Muscle of leg (tissue), 11 donors: ENCODE data around the gene MBD3L5. TPM values are rescaled to one million over a fixed set of nuclear protein-coding genes. Genes with fewer than 3 reads are reported as not detected.
"Not testable (repeated sequence)": the region's sequence is repeated elsewhere in the genome, so short reads cannot be mapped to it uniquely, and the experiment has no call there.

ENCODE experiments used
- DNase-seq: peaks from one replicate; pipeline ENCODE4 v3.0.0; 2013
- H3K27ac ChIP-seq: one replicate; pipeline ENCODE4 v1.5.1; 2013; ENCODE audit warnings: mild to moderate bottlenecking, low read length, control low read depth
- H3K27me3 ChIP-seq: one replicate; pipeline ENCODE4 v1.6.1; 2013; ENCODE audit warnings: low read length; ENCODE audit not compliant: control insufficient read depth, insufficient read depth
- H3K36me3 ChIP-seq: one replicate; pipeline ENCODE4 v1.6.1; 2013; ENCODE audit warnings: low read length; ENCODE audit not compliant: control insufficient read depth, insufficient read depth
- H3K4me1 ChIP-seq: one replicate; pipeline ENCODE4 v1.6.1; 2013; ENCODE audit warnings: low read length; ENCODE audit not compliant: control insufficient read depth, insufficient read depth
- H3K4me3 ChIP-seq: one replicate; pipeline ENCODE4 v1.5.1; 2013; ENCODE audit warnings: low read length, control low read depth
- H3K9me3 ChIP-seq: replicated peaks from 2 replicates; pipeline ENCODE4 v1.6.1; 2013; ENCODE audit warnings: low read depth, low read length; ENCODE audit not compliant: control insufficient read depth
- WGBS: methylation state at CpG from one replicate; pipeline ENCODE4 v1.1.5; 2013; ENCODE audit warnings: missing lambda C conversion rate; ENCODE audit not compliant: insufficient coverage; 5-methylcytosine and 5-hydroxymethylcytosine counted together
- polyA plus RNA-seq, 8 donors: library from polyadenylated mRNA; unstranded; fragments of 120-200 nt; gene quantifications; one replicate each; pipeline versions ENCODE4 v1.2.1 to v1.2.3, GENCODE V29; 2013; ENCODE audit warnings: inconsistent platforms in 1 of 8, low replicate concordance in 1 of 8; ENCODE audit not compliant: insufficient read length in 8 of 8, insufficient read depth in 1 of 8
- total RNA-seq: library from RNA; stranded (reverse); fragments of 120-200 nt; gene quantifications from one replicate; pipeline ENCODE4 v1.2.4, GENCODE V29; 2013

MBD3L5 gene
- total and polyA plus RNA-seq, 9 donors = not detected

DNA sequence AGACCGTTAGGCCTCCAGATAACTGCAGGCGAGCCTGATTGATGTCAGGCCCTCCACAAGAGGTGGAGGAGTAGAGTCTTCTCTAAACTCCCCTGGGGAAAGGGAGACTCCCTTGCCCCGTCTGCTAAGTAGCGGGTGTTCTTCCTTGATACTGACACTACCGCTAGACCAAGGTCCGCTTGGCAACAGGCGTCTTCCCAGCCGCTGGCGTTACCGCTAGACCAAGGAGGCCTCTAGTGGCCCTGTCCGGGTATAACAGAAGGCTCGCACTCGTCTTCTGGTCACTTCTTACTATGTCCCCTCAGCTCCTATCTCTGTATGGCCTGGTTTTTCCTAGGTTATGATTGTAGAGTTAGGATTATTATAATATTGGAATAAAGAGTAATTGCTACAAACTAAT lies 36.7 kb downstream of the MBD3L5 start:
- not testable (repeated sequence) for H3K4me3 ChIP-seq, H3K27ac ChIP-seq, H3K27me3 ChIP-seq, H3K4me1 ChIP-seq, H3K36me3 ChIP-seq, H3K9me3 ChIP-seq
- peak; percentile 12 for DNase-seq
- whole genome bisulfite sequencing = 41% methylated on average over 9 of the region's 13 CpGs

DNA sequence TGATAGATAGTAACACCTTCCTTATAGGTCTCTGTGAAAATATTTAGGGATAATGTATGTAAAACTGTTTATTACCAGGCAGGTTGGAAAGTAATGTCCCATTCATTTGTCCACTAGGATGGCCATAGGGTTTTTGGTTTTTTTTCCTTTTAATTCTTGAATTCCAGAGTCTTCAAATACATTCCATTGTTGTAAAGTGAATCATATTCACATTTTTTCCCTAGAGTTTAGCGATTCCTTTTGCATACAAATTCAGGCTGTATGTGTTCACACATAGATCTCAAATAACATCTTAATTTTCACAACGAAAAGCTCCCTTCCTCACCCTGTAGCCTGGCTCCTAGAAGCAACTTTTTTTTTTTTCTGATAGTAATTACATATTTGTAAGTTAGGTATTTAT lies 37.3 kb downstream of the MBD3L5 start:
- no peak for DNase-seq
- H3K9me3 ChIP-seq = no peaks in the 10 kb centered on the region
- H3K27me3 ChIP-seq = no peaks in the 10 kb centered on the region
- no CpG with 5 or more reads among the region's 2 CpGs for WGBS
- peaks cover 11% of the 10 kb centered on the region for H3K36me3 ChIP-seq
- H3K4me3 ChIP-seq = no peak overlapping the region
- H3K27ac ChIP-seq = no peak overlapping the region
- peaks cover 7% of the 10 kb centered on the region for H3K4me1 ChIP-seq

DNA sequence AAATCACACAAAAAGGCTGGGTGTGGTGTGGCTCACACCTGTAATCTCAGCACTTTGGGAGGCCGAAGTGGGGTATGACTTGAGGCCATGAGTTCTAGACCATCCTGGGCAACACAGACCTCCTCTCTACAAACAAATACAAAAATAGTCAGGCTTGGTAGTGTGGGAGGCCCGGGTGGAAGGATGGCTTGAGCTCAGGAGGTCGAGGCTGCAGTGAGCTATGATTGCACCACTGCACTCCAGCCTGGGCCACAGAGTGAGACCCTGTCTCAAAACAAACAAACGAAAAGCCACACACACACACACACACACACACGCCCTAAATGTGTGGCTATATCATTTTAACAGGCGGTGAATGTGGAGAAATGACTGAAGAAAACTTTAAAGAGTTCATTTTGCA lies 38.2 kb downstream of the MBD3L5 start:
- Histone ChIP-seq H3K9me3 (no peaks in the 10 kb centered on the region), H3K4me1 (peaks cover 7% of the 10 kb centered on the region), H3K27me3 (no peaks in the 10 kb centered on the region), H3K36me3 (peaks cover 17% of the 10 kb centered on the region), H3K4me3 (peak overlapping the region; percentile 14), H3K27ac (no peak overlapping the region)
- no peak for DNase-seq
- no CpG with 5 or more reads among the region's 6 CpGs for WGBS

DNA sequence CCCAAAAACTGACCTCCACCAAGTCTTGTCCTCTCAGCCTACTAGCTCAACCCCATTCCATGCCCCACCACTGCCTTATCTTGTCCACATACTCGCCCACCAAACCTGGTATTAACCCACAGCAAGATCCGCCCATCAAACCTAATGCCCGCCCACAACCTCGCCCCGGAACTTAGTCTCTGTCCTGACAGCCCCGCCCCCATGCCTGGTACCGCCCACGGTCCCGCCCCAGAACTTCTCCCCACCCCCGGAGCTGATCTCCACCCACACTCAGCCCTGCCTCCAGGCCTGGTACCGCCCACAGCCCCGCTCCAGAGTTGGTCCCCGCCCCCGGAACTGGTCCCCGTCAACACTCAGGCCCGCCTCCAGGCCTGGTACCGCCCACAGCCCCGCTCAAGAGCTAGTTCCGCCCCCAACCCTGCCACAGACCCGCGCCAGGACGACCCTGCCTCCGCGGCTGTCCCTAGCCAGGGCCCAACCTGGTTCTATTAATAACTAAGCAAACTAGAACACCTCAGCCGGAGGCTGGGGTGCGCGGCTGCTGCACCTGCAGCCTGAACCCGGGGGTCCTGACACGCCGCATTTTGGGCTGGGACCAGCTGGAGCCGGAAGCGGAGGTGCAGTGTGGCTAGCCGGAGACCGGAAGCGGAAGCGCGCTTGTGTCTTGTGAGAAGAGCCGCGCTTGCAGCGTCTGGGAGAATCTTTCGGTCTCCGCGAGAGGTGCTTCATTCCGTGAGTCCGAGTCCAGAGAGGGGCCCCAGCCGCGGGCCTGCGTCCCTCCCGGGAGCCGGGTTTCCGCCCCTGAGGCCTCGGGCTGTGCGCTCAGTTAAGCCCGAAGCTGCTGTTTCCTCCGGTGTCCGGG lies 38.9 kb downstream of the MBD3L5 start, which contains the start of gene ZNF557:
ZNF557 (plus strand) TSS at position 662 of the 862 bp plus-strand sequence. CDS start 5,372 bp downstream, outside the sequence.
- under 1% methylated on average over 54 of the region's 56 CpGs for WGBS
- peak; percentile 99 for DNase-seq
- Histone ChIP-seq H3K27ac (peak within 1 kb of the TSS; percentile 92), H3K9me3 (no peaks in the 10 kb centered on the region), H3K36me3 (peaks cover 21% of the 10 kb centered on the region), H3K27me3 (no peaks in the 10 kb centered on the region), H3K4me1 (peaks cover 7% of the 10 kb centered on the region), H3K4me3 (peak within 1 kb of the TSS; percentile 100)

DNA sequence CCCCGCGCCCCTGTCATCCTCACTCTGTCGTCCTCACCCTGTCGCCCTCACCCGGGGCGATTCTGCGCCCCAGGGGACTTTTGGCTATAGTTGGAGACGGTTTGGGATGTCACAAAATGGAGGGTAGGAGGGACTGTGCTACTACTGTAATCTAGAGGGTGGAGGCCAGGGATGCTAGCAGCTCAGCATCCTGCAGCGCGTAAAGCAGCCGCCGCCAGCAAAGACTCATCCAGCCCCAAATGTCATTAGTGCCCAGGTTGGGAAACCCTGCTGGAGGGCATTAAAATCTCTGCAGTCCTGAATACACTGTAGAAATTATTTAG lies 39.5 kb downstream of the MBD3L5 start:
- peak overlapping the region; percentile 92 for H3K27ac ChIP-seq
- peaks cover 23% of the 10 kb centered on the region for H3K36me3 ChIP-seq
- DNase-seq = no peak
- WGBS = 3% methylated on average over 8 of the region's 12 CpGs
- H3K4me1 ChIP-seq = peaks cover 7% of the 10 kb centered on the region
- no peaks in the 10 kb centered on the region for H3K9me3 ChIP-seq
- no peaks in the 10 kb centered on the region for H3K27me3 ChIP-seq
- H3K4me3 ChIP-seq = peak overlapping the region; percentile 100

DNA sequence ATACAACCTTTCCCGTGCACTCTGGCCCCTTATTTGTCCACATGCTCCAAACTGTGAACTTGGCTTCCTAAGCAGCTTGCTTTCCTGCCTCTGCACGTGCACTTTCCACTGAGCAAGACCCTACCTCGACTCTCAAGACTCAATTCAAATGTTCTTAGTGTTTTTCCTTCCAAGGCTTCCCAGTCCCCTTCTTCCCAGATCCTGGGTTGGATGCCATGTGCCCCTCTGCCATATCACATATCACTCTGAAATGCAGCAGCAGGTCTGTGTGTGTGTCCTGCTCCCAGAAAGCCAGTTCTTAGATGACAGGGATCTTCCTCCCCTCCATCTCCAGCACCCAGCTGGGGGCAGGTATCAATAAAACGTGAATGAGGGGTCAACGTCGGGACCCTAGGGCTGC lies 42.2 kb downstream of the MBD3L5 start:
- Histone ChIP-seq H3K4me3 (no peak overlapping the region), H3K9me3 (peaks cover 15% of the 10 kb centered on the region), H3K4me1 (peaks cover 7% of the 10 kb centered on the region), H3K27me3 (no peaks in the 10 kb centered on the region), H3K27ac (no peak overlapping the region), H3K36me3 (peaks cover 49% of the 10 kb centered on the region)
- 100% methylated on average over 5 of the region's 6 CpGs for WGBS
- no peak for DNase-seq

DNA sequence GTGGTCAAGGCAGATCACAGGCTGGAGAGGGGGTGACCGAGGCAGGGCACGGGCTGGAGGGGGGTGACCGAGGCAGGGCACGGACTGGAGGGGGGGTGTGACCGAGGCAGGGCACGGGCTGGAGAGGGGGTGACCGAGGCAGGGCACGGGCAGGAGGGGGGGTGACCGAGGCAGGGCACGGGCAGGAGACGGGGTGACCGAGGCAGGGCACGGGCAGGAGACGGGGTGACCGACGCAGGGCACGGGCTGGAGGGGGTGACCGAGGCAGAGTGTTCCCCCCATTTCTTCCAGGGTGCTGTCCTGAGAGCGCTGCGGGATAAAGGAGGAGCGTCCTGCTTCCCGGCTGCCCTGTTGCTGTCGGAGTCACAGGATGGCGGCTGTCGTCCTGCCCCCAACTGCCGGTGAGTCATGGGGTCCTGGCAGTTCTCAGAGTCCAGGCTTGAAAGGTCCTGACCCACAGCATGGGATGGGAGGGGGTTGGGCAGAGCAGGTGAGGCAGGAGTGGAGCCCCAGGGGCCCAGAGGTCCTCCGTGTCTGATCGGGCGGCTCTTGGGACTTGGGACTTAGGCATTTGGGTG lies 44.4 kb downstream of the MBD3L5 start:
- H3K4me3 ChIP-seq = no peak overlapping the region
- no peak for DNase-seq
- peaks cover 66% of the 10 kb centered on the region for H3K36me3 ChIP-seq
- no peak overlapping the region for H3K27ac ChIP-seq
- peaks cover 7% of the 10 kb centered on the region for H3K4me1 ChIP-seq
- H3K9me3 ChIP-seq = peaks cover 31% of the 10 kb centered on the region
- WGBS = over 99% methylated on average over 22 of the region's 29 CpGs
- H3K27me3 ChIP-seq = no peaks in the 10 kb centered on the region

DNA sequence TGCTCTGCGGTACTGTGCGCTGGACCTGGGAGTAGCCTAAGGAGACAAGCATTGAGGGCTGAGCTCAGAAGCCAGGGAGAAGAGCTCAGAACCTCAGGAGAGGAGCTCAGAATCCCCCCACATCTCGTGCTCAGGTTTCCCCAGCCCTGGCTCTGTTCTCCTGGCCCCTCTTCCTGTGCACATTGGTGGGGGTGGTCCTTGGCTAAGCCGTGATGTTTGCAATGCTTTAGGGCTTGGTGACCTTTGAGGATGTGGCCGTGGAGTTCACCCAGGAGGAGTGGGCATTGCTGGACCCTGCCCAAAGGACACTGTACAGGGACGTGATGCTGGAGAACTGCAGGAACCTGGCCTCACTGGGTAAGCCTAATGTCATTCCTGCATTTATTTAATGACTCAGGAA lies 45.8 kb downstream of the MBD3L5 start:
- no peak for DNase-seq
- H3K4me1 ChIP-seq = no peaks in the 10 kb centered on the region
- peaks cover 78% of the 10 kb centered on the region for H3K36me3 ChIP-seq
- peaks cover 43% of the 10 kb centered on the region for H3K9me3 ChIP-seq
- H3K27me3 ChIP-seq = no peaks in the 10 kb centered on the region
- WGBS = 95% methylated on average over 4 of the region's 6 CpGs
- H3K4me3 ChIP-seq = no peak overlapping the region
- no peak overlapping the region for H3K27ac ChIP-seq

DNA sequence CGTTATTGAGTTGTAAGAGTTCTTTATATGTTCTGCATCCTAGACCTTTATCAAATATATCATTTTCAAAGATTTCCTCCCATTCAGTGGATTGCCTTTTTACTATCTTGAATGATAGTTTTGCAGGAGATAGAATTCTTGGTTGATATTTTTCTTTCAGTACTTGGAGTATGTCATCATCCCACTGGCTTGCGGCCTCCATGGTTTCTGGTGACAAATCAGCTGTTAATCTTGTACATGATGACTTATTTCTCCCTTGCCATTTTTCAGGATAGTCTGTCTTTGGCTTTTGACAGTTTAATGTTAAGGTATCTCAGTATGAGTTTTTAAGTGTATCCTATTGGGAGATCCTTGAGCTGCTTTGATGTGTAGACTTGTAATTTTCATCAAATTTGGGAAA lies 47.6 kb downstream of the MBD3L5 start:
- no peak for DNase-seq
- Histone ChIP-seq H3K27me3 (no peaks in the 10 kb centered on the region), H3K9me3 (peaks cover 59% of the 10 kb centered on the region), H3K36me3 (peaks cover 83% of the 10 kb centered on the region), H3K4me1 (no peaks in the 10 kb centered on the region), H3K27ac (no peak overlapping the region), H3K4me3 (no peak overlapping the region)
- WGBS = no CpG with 5 or more reads among the region's 2 CpGs
